OCI-LY1 (cell line): ENCODE measurements around the gene UBXN1.

Source experiments
- H2AFZ ChIP-seq: fragments of 200-600 bp; sonication (generic), shearing (Covaris generic); 2 replicates; pipeline ENCODE4 v1.6.0; 2014; ENCODE audit warnings: antibody characterized with exemption, mild to moderate bottlenecking, low read length
- H3F3A ChIP-seq: fragments of 200-600 bp; sonication (generic), shearing (Covaris generic); 2 replicates; pipeline ENCODE4 v1.6.0; 2014; ENCODE audit warnings: mild to moderate bottlenecking, antibody characterized with exemption, low read length, moderate library complexity; ENCODE audit not compliant: insufficient read depth
- H3K27ac ChIP-seq: fragments of 200-600 bp; sonication (generic); 2 replicates; pipeline ENCODE4 v1.5.1; 2014; ENCODE audit warnings: low read length, mixed run types, mild to moderate bottlenecking, low read depth; ENCODE audit not compliant: poor library complexity, severe bottlenecking
- H3K27me3 ChIP-seq: fragments of 200-600 bp; sonication (generic); 2 replicates; pipeline ENCODE4 v1.6.0; 2014; ENCODE audit warnings: antibody characterized with exemption, mild to moderate bottlenecking, low read length, moderate library complexity; ENCODE audit not compliant: insufficient read depth
- H3K36me3 ChIP-seq: fragments of 200-600 bp; sonication (generic); 2 replicates; pipeline ENCODE4 v1.6.1; 2014; ENCODE audit warnings: mild to moderate bottlenecking, antibody characterized with exemption, low read length, moderate library complexity, mixed read lengths; ENCODE audit not compliant: insufficient read depth
- H3K4me1 ChIP-seq: fragments of 200-600 bp; sonication (generic); 2 replicates; pipeline ENCODE4 v1.5.1; 2014; ENCODE audit warnings: mild to moderate bottlenecking, low read length, moderate library complexity; ENCODE audit not compliant: insufficient read depth, severe bottlenecking
- H3K4me2 ChIP-seq: fragments of 200-600 bp; sonication (generic), shearing (Covaris generic); 2 replicates; pipeline ENCODE4 v1.6.1; 2014; ENCODE audit warnings: low read length
- H3K4me3 ChIP-seq: fragments of 200-600 bp; sonication (generic); 2 replicates; pipeline ENCODE4 v1.5.1; 2014; ENCODE audit warnings: low read length, low read depth, mild to moderate bottlenecking, mixed read lengths; ENCODE audit not compliant: poor library complexity, severe bottlenecking
- H3K79me2 ChIP-seq: fragments of 200-600 bp; shearing (Covaris generic); 2 replicates; pipeline ENCODE4 v1.6.1; 2016; ENCODE audit warnings: mixed run types, low read length, mixed read lengths; ENCODE audit not compliant: insufficient read depth
- H3K9ac ChIP-seq: fragments of 200-600 bp; sonication (generic), shearing (Covaris generic); 2 replicates; pipeline ENCODE4 v1.6.1; 2014; ENCODE audit warnings: mild to moderate bottlenecking, low read length, mixed read lengths
- H3K9me2 ChIP-seq: fragments of 200-600 bp; sonication (generic), shearing (Covaris generic); 2 replicates; pipeline ENCODE4 v1.6.1; 2014; ENCODE audit warnings: low read depth, mild to moderate bottlenecking, low read length, mixed read lengths
- H3K9me3 ChIP-seq: fragments of 200-600 bp; shearing (Covaris generic); 2 replicates; pipeline ENCODE4 v1.6.1; 2014; ENCODE audit warnings: low read length, mixed read lengths
- H4K20me1 ChIP-seq: fragments of 200-600 bp; sonication (generic), shearing (Covaris generic); 2 replicates; pipeline ENCODE4 v1.6.0; 2016; ENCODE audit warnings: mild to moderate bottlenecking, low read length; ENCODE audit not compliant: insufficient read depth
- EZH2 ChIP-seq: fragments of 200-600 bp; sonication (generic), shearing (Covaris generic); IDR thresholded peaks from 2 replicates; pipeline ENCODE4 v1.8.0; 2017; ENCODE audit warnings: borderline replicate concordance, mixed run types, mild to moderate bottlenecking, antibody characterized with exemption, low read length, moderate library complexity, mixed read lengths
- TF ChIP-seq, protein P1 (sequence below): fragments of 200-600 bp; sonication (generic), shearing (Covaris generic); IDR thresholded peaks from 2 replicates; pipeline ENCODE4 v1.5.1; 2017; ENCODE audit warnings: mild to moderate bottlenecking, antibody characterized with exemption, low read length, moderate library complexity, mixed read lengths

The UBXN1 gene

GRCh38 chr11:62649486-62649885, 29.4 kb downstream of the UBXN1 start:
- Histone ChIP-seq H3K79me2 (peaks cover 32% of the 10 kb centered on the region), H2AFZ (no peak overlapping the region), H3K4me3 (no peak overlapping the region), H3K9me2 (no peaks in the 10 kb centered on the region), H3K4me2 (no peak overlapping the region), H3K27ac (no peak overlapping the region), H4K20me1 (no peaks in the 10 kb centered on the region), H3K27me3 (no peaks in the 10 kb centered on the region), H3K9ac (no peak overlapping the region), H3K36me3 (peaks cover 38% of the 10 kb centered on the region), H3K4me1 (peaks cover 42% of the 10 kb centered on the region), H3K9me3 (no peaks in the 10 kb centered on the region), H3F3A (no peaks in the 10 kb centered on the region)
- TF ChIP-seq EZH2 = no peak
- TF ChIP-seq, protein P1, sequence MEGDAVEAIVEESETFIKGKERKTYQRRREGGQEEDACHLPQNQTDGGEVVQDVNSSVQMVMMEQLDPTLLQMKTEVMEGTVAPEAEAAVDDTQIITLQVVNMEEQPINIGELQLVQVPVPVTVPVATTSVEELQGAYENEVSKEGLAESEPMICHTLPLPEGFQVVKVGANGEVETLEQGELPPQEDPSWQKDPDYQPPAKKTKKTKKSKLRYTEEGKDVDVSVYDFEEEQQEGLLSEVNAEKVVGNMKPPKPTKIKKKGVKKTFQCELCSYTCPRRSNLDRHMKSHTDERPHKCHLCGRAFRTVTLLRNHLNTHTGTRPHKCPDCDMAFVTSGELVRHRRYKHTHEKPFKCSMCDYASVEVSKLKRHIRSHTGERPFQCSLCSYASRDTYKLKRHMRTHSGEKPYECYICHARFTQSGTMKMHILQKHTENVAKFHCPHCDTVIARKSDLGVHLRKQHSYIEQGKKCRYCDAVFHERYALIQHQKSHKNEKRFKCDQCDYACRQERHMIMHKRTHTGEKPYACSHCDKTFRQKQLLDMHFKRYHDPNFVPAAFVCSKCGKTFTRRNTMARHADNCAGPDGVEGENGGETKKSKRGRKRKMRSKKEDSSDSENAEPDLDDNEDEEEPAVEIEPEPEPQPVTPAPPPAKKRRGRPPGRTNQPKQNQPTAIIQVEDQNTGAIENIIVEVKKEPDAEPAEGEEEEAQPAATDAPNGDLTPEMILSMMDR = no peak

DNA sequence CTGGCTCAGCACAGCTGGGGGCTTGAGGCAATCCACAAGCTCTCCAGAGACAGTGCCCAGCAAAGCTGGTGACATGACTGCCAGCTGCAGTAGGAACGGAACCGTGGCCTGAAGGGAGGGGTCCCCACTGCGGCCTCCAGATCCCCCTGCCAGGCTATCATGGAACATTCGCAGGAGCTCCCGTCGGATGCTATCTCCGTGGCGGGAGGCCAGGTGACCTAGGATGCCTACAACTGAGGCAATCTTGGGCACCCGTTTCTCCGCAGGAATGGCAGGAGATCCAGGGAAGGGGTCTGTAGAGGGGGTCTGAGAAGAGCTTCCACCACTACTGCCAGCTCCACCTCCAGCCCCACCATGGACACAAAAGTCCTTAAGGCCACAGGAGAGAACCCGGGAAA, 29.9 kb downstream of the UBXN1 start:
- H3K36me3 ChIP-seq = peaks cover 43% of the 10 kb centered on the region
- H3K79me2 ChIP-seq = peaks cover 36% of the 10 kb centered on the region
- no peak overlapping the region for H2AFZ ChIP-seq
- H3K9ac ChIP-seq = no peak overlapping the region
- H3K9me2 ChIP-seq = no peaks in the 10 kb centered on the region
- H3F3A ChIP-seq = no peaks in the 10 kb centered on the region
- H3K27me3 ChIP-seq = no peaks in the 10 kb centered on the region
- no peak overlapping the region for H3K4me3 ChIP-seq
- no peaks in the 10 kb centered on the region for H4K20me1 ChIP-seq
- no peaks in the 10 kb centered on the region for H3K9me3 ChIP-seq
- H3K27ac ChIP-seq = no peak overlapping the region
- no peak overlapping the region for H3K4me2 ChIP-seq
- TF ChIP-seq, protein P1 = no peak
- no peak for TF ChIP-seq EZH2
- peaks cover 37% of the 10 kb centered on the region for H3K4me1 ChIP-seq

- H3K79me2 ChIP-seq = peaks cover 40% of the 10 kb centered on the region
- H3K4me1 ChIP-seq = peaks cover 34% of the 10 kb centered on the region
Observed at GRCh38 chr11:62648185-62648966, 30.5 kb downstream of the UBXN1 start.

More at GRCh38 chr11:62648185-62648966, 30.5 kb downstream of the UBXN1 start:
- Histone ChIP-seq H3K9me2 (no peaks in the 10 kb centered on the region), H3K4me2 (no peak overlapping the region), H3K9me3 (no peaks in the 10 kb centered on the region), H3K4me3 (no peak overlapping the region), H3K36me3 (peaks cover 48% of the 10 kb centered on the region), H2AFZ (no peak overlapping the region), H3K27me3 (no peaks in the 10 kb centered on the region), H3K9ac (no peak overlapping the region), H4K20me1 (no peaks in the 10 kb centered on the region), H3K27ac (peak overlapping the region; percentile 21), H3F3A (no peaks in the 10 kb centered on the region)
- TF ChIP-seq, protein P1 = no peak
- no peak for TF ChIP-seq EZH2
